Trophoblast cell (in vitro differentiated cells and primary cell): ENCODE data around the gene GABRA4.

Experiments used
- DNase-seq, 2 donors: peaks; one replicate each; pipeline ENCODE4 v3.0.0-alpha.2; 2016
- H2AFZ ChIP-seq: 2 replicates; pipeline ENCODE4 v1.6.1; 2013; ENCODE audit warnings: low read length, moderate library complexity, mild to moderate bottlenecking; ENCODE audit not compliant: insufficient read depth, poor library complexity
- H2AK5ac ChIP-seq: 2 replicates; pipeline ENCODE4 v1.6.1; 2013; ENCODE audit warnings: mild to moderate bottlenecking, low read length
- H2BK120ac ChIP-seq: 2 replicates; pipeline ENCODE4 v1.6.1; 2013; ENCODE audit warnings: low read length, mild to moderate bottlenecking, moderate library complexity; ENCODE audit not compliant: insufficient read depth, poor library complexity
- H2BK12ac ChIP-seq: 2 replicates; pipeline ENCODE4 v1.6.1; 2013; ENCODE audit warnings: mild to moderate bottlenecking, low read length, moderate library complexity
- H2BK5ac ChIP-seq: 2 replicates; pipeline ENCODE4 v1.6.1; 2013; ENCODE audit warnings: low read length, low read depth, moderate library complexity, mild to moderate bottlenecking; ENCODE audit not compliant: poor library complexity
- H3K14ac ChIP-seq: 2 replicates; pipeline ENCODE4 v1.6.1; 2013; ENCODE audit warnings: mild to moderate bottlenecking, low read length
- H3K18ac ChIP-seq: 2 replicates; pipeline ENCODE4 v1.6.1; 2013; ENCODE audit warnings: mild to moderate bottlenecking, low read length
- H3K23ac ChIP-seq: 2 replicates; pipeline ENCODE4 v1.6.1; 2013; ENCODE audit warnings: low read length
- H3K27ac ChIP-seq: 2 replicates; pipeline ENCODE4 v1.5.1; 2013; ENCODE audit warnings: low read depth, mild to moderate bottlenecking, inconsistent platforms, low read length, moderate library complexity
- H3K27me3 ChIP-seq: 2 replicates; pipeline ENCODE4 v1.6.1; 2013; ENCODE audit warnings: inconsistent platforms, mild to moderate bottlenecking, low read length, moderate library complexity; ENCODE audit not compliant: insufficient read depth
- H3K36me3 ChIP-seq, 2 experiments: 1 replicate in 1 of 2; 2 replicates in 1 of 2; pipeline ENCODE4 v1.6.1; 2013; ENCODE audit warnings: low read length in 2 of 2, mild to moderate bottlenecking in 2 of 2, moderate library complexity in 1 of 2; ENCODE audit not compliant: insufficient read depth in 2 of 2, control insufficient read depth in 1 of 2
- H3K4ac ChIP-seq: 2 replicates; pipeline ENCODE4 v1.6.1; 2013; ENCODE audit warnings: low read depth, mild to moderate bottlenecking, low read length, moderate library complexity
- H3K4me1 ChIP-seq, 2 experiments: 1 replicate in 1 of 2; 2 replicates in 1 of 2; pipeline ENCODE4 v1.6.1; 2013; ENCODE audit warnings: low read length in 2 of 2, mild to moderate bottlenecking in 2 of 2, moderate library complexity in 1 of 2; ENCODE audit not compliant: insufficient read depth in 2 of 2, control insufficient read depth in 1 of 2
- H3K4me2 ChIP-seq: 2 replicates; pipeline ENCODE4 v1.6.1; 2013; ENCODE audit warnings: inconsistent platforms, mild to moderate bottlenecking, low read length, moderate library complexity
- H3K4me3 ChIP-seq: 2 replicates; pipeline ENCODE4 v1.5.1; 2013; ENCODE audit warnings: mild to moderate bottlenecking, low read depth, low read length, inconsistent platforms
- H3K79me1 ChIP-seq: one replicate; pipeline ENCODE4 v1.6.1; 2013; ENCODE audit warnings: low read length
- H3K79me2 ChIP-seq: 2 replicates; pipeline ENCODE4 v1.6.1; 2013; ENCODE audit warnings: low read length, mild to moderate bottlenecking; ENCODE audit not compliant: control insufficient read depth, insufficient read depth, poor library complexity
- H3K9ac ChIP-seq: 2 replicates; pipeline ENCODE4 v1.6.1; 2013; ENCODE audit warnings: mild to moderate bottlenecking, low read length
- H3K9me3 ChIP-seq: 2 replicates; pipeline ENCODE4 v1.6.1; 2013; ENCODE audit warnings: low read depth, mild to moderate bottlenecking, control low read depth, inconsistent platforms, low read length; ENCODE audit not compliant: insufficient read depth
- H4K12ac ChIP-seq: 2 replicates; pipeline ENCODE4 v1.6.1; 2013; ENCODE audit warnings: low read depth, mild to moderate bottlenecking, low read length, moderate library complexity
- H4K8ac ChIP-seq: 2 replicates; pipeline ENCODE4 v1.6.1; 2013; ENCODE audit warnings: low read depth, mild to moderate bottlenecking, low read length, moderate library complexity
- H4K91ac ChIP-seq: one replicate; pipeline ENCODE4 v1.6.1; 2013; ENCODE audit warnings: low read depth, mild to moderate bottlenecking, low read length, moderate library complexity
- WGBS: extraction: QIAGEN DNeasy Blood & Tissue Kit; methylation state at CpG from one replicate; pipeline ENCODE4 v1.1.7; 2013; ENCODE audit warnings: missing lambda C conversion rate; ENCODE audit not compliant: insufficient read length, insufficient coverage; ENCODE audit errors: extremely low coverage; 5-methylcytosine and 5-hydroxymethylcytosine counted together

GABRA4 gene

DNA sequence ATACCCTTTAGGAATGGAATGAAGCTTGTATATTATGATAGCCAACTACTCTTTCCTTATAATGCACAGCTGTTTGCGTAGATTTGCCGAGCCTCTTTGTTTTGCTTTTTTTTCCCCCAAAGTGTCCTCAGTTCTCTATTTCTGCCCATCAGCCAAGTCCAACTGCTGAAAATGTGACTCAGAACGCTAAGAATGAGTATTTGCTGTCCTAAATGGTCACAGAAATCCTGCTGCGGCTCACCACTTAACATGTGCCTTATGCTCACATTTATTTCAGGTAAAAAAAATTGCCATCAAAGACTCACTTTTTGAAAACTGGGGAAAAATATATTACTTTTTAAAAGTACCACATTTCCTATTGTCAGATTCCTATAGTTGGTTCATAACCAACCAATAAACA lies 36.9 kb downstream of the GABRA4 start:
- H3K27ac ChIP-seq, result no peak overlapping the region
- no CpG with 5 or more reads among the region's 4 CpGs for WGBS

DNA sequence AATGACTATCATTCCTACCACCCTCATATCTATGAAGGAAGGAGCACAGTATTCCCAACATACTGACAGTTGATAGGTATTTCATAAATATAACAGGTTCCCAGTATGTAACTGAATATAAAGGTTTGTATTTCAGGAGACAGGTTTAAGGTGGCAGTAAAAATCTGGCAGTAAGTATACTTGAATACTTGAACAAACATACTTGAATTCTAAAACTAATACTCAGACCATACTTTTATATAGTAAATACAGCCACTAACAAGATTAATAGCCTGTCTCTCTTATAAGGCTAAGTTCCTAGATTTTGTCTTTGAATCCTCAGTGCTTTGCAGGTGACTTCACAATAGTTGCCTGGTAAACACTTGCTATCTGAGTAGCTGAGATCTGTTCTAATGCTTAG lies 37.8 kb downstream of the GABRA4 start:
- H3K36me3 ChIP-seq, result no peaks in the 10 kb centered on the region
- H3K27ac ChIP-seq, result no peak overlapping the region
- no peak overlapping the region for H2AK5ac ChIP-seq
- no peak overlapping the region for H3K4ac ChIP-seq
- no peak overlapping the region for H3K14ac ChIP-seq
- no peaks in the 10 kb centered on the region for H3K9me3 ChIP-seq
- no peak for DNase-seq
- H3K4me3 ChIP-seq, result no peak overlapping the region
- H3K79me2 ChIP-seq, result no peaks in the 10 kb centered on the region
- H3K23ac ChIP-seq, result no peak overlapping the region
- no peaks in the 10 kb centered on the region for H3K79me1 ChIP-seq
- H4K12ac ChIP-seq, result no peak overlapping the region
- no peak overlapping the region for H2AFZ ChIP-seq
- H4K91ac ChIP-seq, result no peak overlapping the region
- no peak overlapping the region for H3K4me2 ChIP-seq
- H2BK5ac ChIP-seq, result no peak overlapping the region
- no peaks in the 10 kb centered on the region for H3K4me1 ChIP-seq
- H3K9ac ChIP-seq, result no peak overlapping the region
- no peaks in the 10 kb centered on the region for H3K27me3 ChIP-seq
- no peak overlapping the region for H4K8ac ChIP-seq
- no peak overlapping the region for H2BK12ac ChIP-seq
- no peak overlapping the region for H3K18ac ChIP-seq
- H2BK120ac ChIP-seq, result no peak overlapping the region

More for the DNA sequence above, 36.9 kb downstream of the GABRA4 start:
- H3K14ac ChIP-seq, result no peak overlapping the region
- no peak overlapping the region for H3K4me3 ChIP-seq
- H3K27me3 ChIP-seq, result no peaks in the 10 kb centered on the region
- H3K36me3 ChIP-seq, result no peaks in the 10 kb centered on the region
- H2BK12ac ChIP-seq, result no peak overlapping the region
- no peak overlapping the region for H3K4ac ChIP-seq
- H3K9ac ChIP-seq, result no peak overlapping the region
- no peak overlapping the region for H2BK120ac ChIP-seq
- H3K18ac ChIP-seq, result no peak overlapping the region
- no peaks in the 10 kb centered on the region for H3K4me1 ChIP-seq
- H2AFZ ChIP-seq, result no peak overlapping the region
- no peak overlapping the region for H4K8ac ChIP-seq
- H2AK5ac ChIP-seq, result no peak overlapping the region
- no peaks in the 10 kb centered on the region for H3K9me3 ChIP-seq
- H3K23ac ChIP-seq, result no peak overlapping the region
- no peak overlapping the region for H3K4me2 ChIP-seq
- no peak overlapping the region for H4K12ac ChIP-seq
- no peak overlapping the region for H2BK5ac ChIP-seq
- DNase-seq, result no peak
- no peak overlapping the region for H4K91ac ChIP-seq
- H3K79me2 ChIP-seq, result no peaks in the 10 kb centered on the region
- H3K79me1 ChIP-seq, result no peaks in the 10 kb centered on the region

GRCh38 chr4:46954643-46955042 lies 38.7 kb downstream of the GABRA4 start:
- Histone ChIP-seq H3K79me1 (no peaks in the 10 kb centered on the region), H4K12ac (no peak overlapping the region), H3K4me1 (no peaks in the 10 kb centered on the region), H2BK12ac (no peak overlapping the region), H2BK5ac (no peak overlapping the region), H3K9ac (no peak overlapping the region), H3K14ac (no peak overlapping the region), H3K4ac (no peak overlapping the region), H3K27ac (no peak overlapping the region), H3K23ac (no peak overlapping the region), H3K9me3 (no peaks in the 10 kb centered on the region), H3K4me3 (no peak overlapping the region), H3K79me2 (no peaks in the 10 kb centered on the region), H3K36me3 (no peaks in the 10 kb centered on the region), H2BK120ac (no peak overlapping the region), H3K18ac (no peak overlapping the region), H4K91ac (no peak overlapping the region), H4K8ac (no peak overlapping the region), H2AK5ac (no peak overlapping the region), H3K4me2 (no peak overlapping the region), H3K27me3 (no peaks in the 10 kb centered on the region), H2AFZ (no peak overlapping the region)
- DNase-seq, result no peak

DNA sequence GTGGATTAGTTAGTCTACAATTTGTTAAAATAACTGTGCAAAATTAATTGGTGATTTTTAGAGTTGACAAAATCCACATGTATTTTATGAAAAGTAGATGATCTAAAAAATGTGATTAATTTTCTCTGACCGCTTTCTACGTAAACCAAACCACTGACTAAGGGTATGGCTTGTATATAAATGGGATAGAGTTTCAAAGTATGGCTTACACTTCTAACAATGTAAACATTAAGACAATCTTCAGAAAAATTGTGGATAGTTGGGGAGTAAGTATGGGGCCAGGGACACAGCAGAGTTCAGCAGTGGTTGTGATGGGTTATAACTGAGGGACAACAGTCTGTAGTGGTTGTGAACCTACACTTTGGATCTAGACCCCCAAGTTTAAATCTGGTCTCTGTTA lies 39.8 kb downstream of the GABRA4 start:
- H3K9me3 ChIP-seq, result no peaks in the 10 kb centered on the region
- no peak overlapping the region for H3K9ac ChIP-seq
- WGBS, result no CpG with 5 or more reads among the region's 2 CpGs
- H4K12ac ChIP-seq, result no peak overlapping the region
- no peak overlapping the region for H3K27ac ChIP-seq
- H3K18ac ChIP-seq, result no peak overlapping the region
- no peaks in the 10 kb centered on the region for H3K79me2 ChIP-seq
- H4K8ac ChIP-seq, result no peak overlapping the region
- no peak overlapping the region for H2AFZ ChIP-seq
- no peak overlapping the region for H3K4me2 ChIP-seq
- H3K36me3 ChIP-seq, result no peaks in the 10 kb centered on the region
- H3K23ac ChIP-seq, result no peak overlapping the region
- no peak overlapping the region for H2BK5ac ChIP-seq
- no peak overlapping the region for H2BK12ac ChIP-seq
- H4K91ac ChIP-seq, result no peak overlapping the region
- no peaks in the 10 kb centered on the region for H3K4me1 ChIP-seq
- H3K4ac ChIP-seq, result no peak overlapping the region
- no peak overlapping the region for H3K14ac ChIP-seq
- no peaks in the 10 kb centered on the region for H3K27me3 ChIP-seq
- DNase-seq, result no peak
- no peak overlapping the region for H2BK120ac ChIP-seq
- H2AK5ac ChIP-seq, result no peak overlapping the region
- no peak overlapping the region for H3K4me3 ChIP-seq
- H3K79me1 ChIP-seq, result no peaks in the 10 kb centered on the region

- no peak overlapping the region for H3K4me3 ChIP-seq
- H2BK12ac ChIP-seq, result no peak overlapping the region
- H2AK5ac ChIP-seq, result no peak overlapping the region
- H4K12ac ChIP-seq, result no peak overlapping the region
- no peak overlapping the region for H3K9ac ChIP-seq
- H3K4me1 ChIP-seq, result no peaks in the 10 kb centered on the region
- H2BK5ac ChIP-seq, result no peak overlapping the region
- H3K4ac ChIP-seq, result no peak overlapping the region
- H3K4me2 ChIP-seq, result no peak overlapping the region
- H3K23ac ChIP-seq, result no peak overlapping the region
- no peak overlapping the region for H4K91ac ChIP-seq
- H3K18ac ChIP-seq, result no peak overlapping the region
- no peaks in the 10 kb centered on the region for H3K9me3 ChIP-seq
- H2BK120ac ChIP-seq, result no peak overlapping the region
- H4K8ac ChIP-seq, result no peak overlapping the region
- H3K79me1 ChIP-seq, result no peaks in the 10 kb centered on the region
- H3K27me3 ChIP-seq, result no peaks in the 10 kb centered on the region
- no peak overlapping the region for H3K14ac ChIP-seq
- H2AFZ ChIP-seq, result no peak overlapping the region
- no CpG with 5 or more reads among the region's 2 CpGs for WGBS
- no peaks in the 10 kb centered on the region for H3K36me3 ChIP-seq
- no peaks in the 10 kb centered on the region for H3K79me2 ChIP-seq
- H3K27ac ChIP-seq, result no peak overlapping the region
- no peak for DNase-seq
These were observed 40.9 kb downstream of the GABRA4 start for GRCh38 chr4:46952451-46952850.
